Left lung (tissue), 10 donors: Measurements from ENCODE around the gene PSMA5. TPM values are rescaled to one million over a fixed set of nuclear protein-coding genes. Genes with fewer than 3 reads are reported as not detected.

Source experiments
- ATAC-seq: fragments of 200-7000 bp; cut with Tn5 transposase; one replicate; pipeline ENCODE4 v1.9.1; 2020; ENCODE audit warnings: moderate library complexity
- DNase-seq, 4 donors: peaks; one replicate each; pipeline ENCODE4 v3.0.0-alpha.2; 2013 to 2020
- H3K27ac ChIP-seq, 2 donors: fragments of 200-600 bp; sonication (generic) in 1 of 2; one replicate each; pipeline versions ENCODE4 v1.5.0 to v1.8.0; 2020 to 2021
- H3K27me3 ChIP-seq, 2 donors: fragments of 200-600 bp; sonication (generic) in 1 of 2; one replicate each; pipeline versions ENCODE4 v1.5.0 to v1.8.0; 2020 to 2021
- H3K36me3 ChIP-seq, 2 donors: fragments of 200-600 bp; sonication (generic) in 1 of 2; one replicate each; pipeline versions ENCODE4 v1.5.0 to v1.8.0; 2020 to 2021
- H3K4me1 ChIP-seq, 2 donors: fragments of 200-600 bp; one replicate each; pipeline ENCODE4 v1.8.0; 2021
- H3K4me3 ChIP-seq, 2 donors: fragments of 200-600 bp; sonication (generic) in 1 of 2; one replicate each; pipeline versions ENCODE4 v1.5.0 to v1.8.0; 2020 to 2021; ENCODE audit warnings: mild to moderate bottlenecking in 1 of 2
- H3K9me3 ChIP-seq, 2 donors: fragments of 200-600 bp; sonication (generic) in 1 of 2; one replicate each; pipeline versions ENCODE4 v1.5.0 to v1.8.0; 2020 to 2021
- CTCF ChIP-seq, 2 donors: fragments of 200-600 bp; sonication (generic) in 1 of 2; IDR thresholded peaks; one replicate each; pipeline versions ENCODE4 v1.5.0 to v1.8.0; 2021; ENCODE audit warnings: antibody characterized with exemption in 2 of 2
- intact Hi-C, 2 donors: fragments of 100-400 bp; cut with DNase I; formaldehyde crosslinking; loops; one replicate each; pipeline versions ENCODE4 v1.11.2 to v1.14.2; 2022
- polyA plus RNA-seq, 6 donors: library from polyadenylated mRNA; unstranded; fragments of 120-200 nt; gene quantifications; one replicate each; pipeline ENCODE4 v1.2.1, GENCODE V29; 2013; ENCODE audit not compliant: insufficient read length in 6 of 6
- total RNA-seq, 2 donors: library from RNA; stranded (reverse); fragmentation: NEBNext Ultra II Directional; extraction: Animal tissue kit (Norgen Biotek cat#: 25700); gene quantifications; one replicate each; pipeline ENCODE4 v1.2.1, GENCODE V29; 2021
- donor health status: DM: no; HTN: yes; CAD: no.
- donor health status: DM: no; HTN: no; CAD: no.

The PSMA5 gene
- total and polyA plus RNA-seq, 8 donors: 62.2 to 94.7 (median 88.3) TPM

- ATAC-seq: peak; percentile 90
- no peak for TF ChIP-seq CTCF (IDR thresholded peaks at IDR 0.05)
Measured at GRCh38 chr1:109350655-109351054, 75.6 kb downstream of the PSMA5 start.

GRCh38 chr1:109350182-109350581 lies 76.1 kb downstream of the PSMA5 start:
- intact Hi-C loops: no loop called here
- Histone ChIP-seq H3K9me3 (no peaks in the 10 kb centered on the region), H3K4me3 (no peak overlapping the region), H3K36me3 (peaks cover 0 to 84% of the 10 kb centered on the region in 2 donors), H3K4me1 (peaks cover 0 to 11% of the 10 kb centered on the region in 2 donors), H3K27ac (peak overlapping the region in 1 of 2 donors; percentile 42), H3K27me3 (no peaks in the 10 kb centered on the region)
- no peak for TF ChIP-seq CTCF (IDR thresholded peaks at IDR 0.05)
- ATAC-seq: peak; percentile 33
- DNase-seq: no peak

More at GRCh38 chr1:109350655-109351054, 75.6 kb downstream of the PSMA5 start:
- no peak for DNase-seq
- H3K36me3 ChIP-seq: peaks cover 0 to 79% of the 10 kb centered on the region in 2 donors
- H3K27ac ChIP-seq: no peak overlapping the region
- no peaks in the 10 kb centered on the region for H3K9me3 ChIP-seq
- H3K4me3 ChIP-seq: no peak overlapping the region
- peaks cover 0 to 11% of the 10 kb centered on the region in 2 donors for H3K4me1 ChIP-seq
- H3K27me3 ChIP-seq: no peaks in the 10 kb centered on the region
- intact Hi-C loops: no loop called here

Other genes starting within 250 kb of the PSMA5 start
- gene SARS1, start 212.5 kb downstream of the PSMA5 start, total RNA-seq: 100 to 1,000 TPM; 144 to 189 TPM
- 100 to 1,000 TPM; 139 to 160 (median 145) TPM for gene SARS1, start 212.5 kb downstream of the PSMA5 start, polyA plus RNA-seq
- gene CELSR2, start 176.9 kb downstream of the PSMA5 start, total RNA-seq: 1 to 10 TPM; 5.9 to 8.8 TPM
- 10 to 100 TPM; 11.8 to 18.0 (median 12.8) TPM for gene CELSR2, start 176.9 kb downstream of the PSMA5 start, polyA plus RNA-seq
- gene PSRC1, start 143.3 kb downstream of the PSMA5 start, total RNA-seq: 1 to 10 TPM; 4.2 to 7.3 TPM
- 10 to 100 TPM; 34.0 to 53.0 (median 40.5) TPM for gene PSRC1, start 143.3 kb downstream of the PSMA5 start, polyA plus RNA-seq
- 10 to 100 TPM in 1 of 2 donors, not detected in 1; 21.4 TPM for gene MYBPHL, start 119.4 kb downstream of the PSMA5 start, total RNA-seq
- 1 to 10 TPM in 1 of 6 donors, under 1 TPM in 4, not detected in 1; 0.24 to 1.0 (median 0.27) TPM for gene MYBPHL, start 119.4 kb downstream of the PSMA5 start, polyA plus RNA-seq
- 100 to 1,000 TPM; 123 to 165 TPM for gene SORT1, start 28.5 kb downstream of the PSMA5 start, total RNA-seq
- gene SORT1, start 28.5 kb downstream of the PSMA5 start, polyA plus RNA-seq: 10 to 100 TPM; 39.4 to 46.9 (median 45.6) TPM
- 1 to 10 TPM; 3.6 to 4.5 TPM for gene SYPL2, start 40.1 kb upstream of the PSMA5 start, total RNA-seq
- gene SYPL2, start 40.1 kb upstream of the PSMA5 start, polyA plus RNA-seq: under 1 TPM; 0.14 to 0.37 (median 0.21) TPM
- 1 to 10 TPM; 4.7 to 5.6 TPM for gene ATXN7L2, start 57.5 kb upstream of the PSMA5 start, total RNA-seq
- 10 to 100 TPM in 2 of 6 donors, 1 to 10 TPM in 4; 7.4 to 11.7 (median 8.2) TPM for gene ATXN7L2, start 57.5 kb upstream of the PSMA5 start, polyA plus RNA-seq
- 10 to 100 TPM; 11.3 to 14.9 TPM for gene CYB561D1, start 67.6 kb upstream of the PSMA5 start, total RNA-seq
- gene CYB561D1, start 67.6 kb upstream of the PSMA5 start, polyA plus RNA-seq: 1 to 10 TPM; 6.0 to 10.0 (median 7.6) TPM
- gene AMIGO1, start 83.3 kb upstream of the PSMA5 start, total RNA-seq: 1 to 10 TPM; 4.1 to 8.1 TPM
- gene AMIGO1, start 83.3 kb upstream of the PSMA5 start, polyA plus RNA-seq: 1 to 10 TPM; 3.1 to 4.6 (median 3.5) TPM
- gene GPR61, start 113.4 kb upstream of the PSMA5 start, total RNA-seq: not detected
- under 1 TPM; 0.43 to 0.93 (median 0.69) TPM for gene GPR61, start 113.4 kb upstream of the PSMA5 start, polyA plus RNA-seq
- gene GNAI3, start 122.2 kb upstream of the PSMA5 start, total RNA-seq: 1 to 10 TPM; 6.4 to 9.9 TPM
- 10 to 100 TPM in 5 of 6 donors, 1 to 10 TPM in 1; 9.8 to 11.5 (median 11.1) TPM for gene GNAI3, start 122.2 kb upstream of the PSMA5 start, polyA plus RNA-seq
- gene GNAT2, start 193.2 kb upstream of the PSMA5 start, total RNA-seq: not detected
- gene GNAT2, start 193.2 kb upstream of the PSMA5 start, polyA plus RNA-seq: under 1 TPM in 1 of 6 donors, not detected in 5; 0.21 TPM
- 10 to 100 TPM; 49.5 to 86.9 TPM for gene AMPD2, start 193.4 kb upstream of the PSMA5 start, total RNA-seq
- gene AMPD2, start 193.4 kb upstream of the PSMA5 start, polyA plus RNA-seq: 10 to 100 TPM; 38.7 to 62.1 (median 47.4) TPM
- gene GSTM4, start 229.7 kb upstream of the PSMA5 start, total RNA-seq: 10 to 100 TPM; 20.2 to 22.2 TPM
- 10 to 100 TPM; 28.7 to 37.2 (median 29.8) TPM for gene GSTM4, start 229.7 kb upstream of the PSMA5 start, polyA plus RNA-seq
- 10 to 100 TPM; 25.4 to 28.3 TPM for gene GSTM2, start 241.6 kb upstream of the PSMA5 start, total RNA-seq
- gene GSTM2, start 241.6 kb upstream of the PSMA5 start, polyA plus RNA-seq: 100 to 1,000 TPM; 188 to 281 (median 236) TPM